GM12801 (cell line): Measurements from ENCODE around the gene SDC3.

ENCODE experiments used
- TF ChIP-seq, protein P1 (sequence below): IDR thresholded peaks from one replicate; pipeline ENCODE4 v1.5.1; 2011; ENCODE audit warnings: control low read depth; ENCODE audit not compliant: insufficient read length; ENCODE audit errors: extremely low read depth

SDC3 gene

DNA sequence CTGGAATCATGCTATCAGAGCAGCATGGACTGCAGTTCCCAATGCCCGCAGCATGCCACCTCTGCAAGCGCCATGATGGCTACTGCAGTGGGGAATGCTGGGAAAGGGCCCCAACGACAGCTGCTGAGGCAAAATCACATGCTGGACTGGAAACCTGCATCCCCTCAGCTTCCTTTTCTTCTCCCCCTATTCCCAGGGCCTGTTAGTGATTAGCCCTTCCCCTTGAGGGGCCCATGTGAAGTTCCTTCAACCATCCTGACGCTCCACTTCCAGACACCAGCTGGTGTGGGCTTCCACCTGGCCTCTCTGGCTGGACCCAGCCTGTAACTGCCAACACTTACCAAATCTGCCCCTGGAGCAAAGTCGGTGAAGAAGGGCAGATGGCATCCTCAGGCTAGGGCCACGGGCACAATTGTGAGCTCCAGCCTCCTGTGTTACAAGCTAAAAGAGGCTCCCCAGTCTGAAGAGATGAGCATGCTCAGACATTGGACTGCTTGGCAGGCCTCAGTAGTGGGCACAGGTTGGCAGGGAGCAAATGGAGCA, 22.1 kb upstream of the SDC3 start:
- TF ChIP-seq, protein P1, sequence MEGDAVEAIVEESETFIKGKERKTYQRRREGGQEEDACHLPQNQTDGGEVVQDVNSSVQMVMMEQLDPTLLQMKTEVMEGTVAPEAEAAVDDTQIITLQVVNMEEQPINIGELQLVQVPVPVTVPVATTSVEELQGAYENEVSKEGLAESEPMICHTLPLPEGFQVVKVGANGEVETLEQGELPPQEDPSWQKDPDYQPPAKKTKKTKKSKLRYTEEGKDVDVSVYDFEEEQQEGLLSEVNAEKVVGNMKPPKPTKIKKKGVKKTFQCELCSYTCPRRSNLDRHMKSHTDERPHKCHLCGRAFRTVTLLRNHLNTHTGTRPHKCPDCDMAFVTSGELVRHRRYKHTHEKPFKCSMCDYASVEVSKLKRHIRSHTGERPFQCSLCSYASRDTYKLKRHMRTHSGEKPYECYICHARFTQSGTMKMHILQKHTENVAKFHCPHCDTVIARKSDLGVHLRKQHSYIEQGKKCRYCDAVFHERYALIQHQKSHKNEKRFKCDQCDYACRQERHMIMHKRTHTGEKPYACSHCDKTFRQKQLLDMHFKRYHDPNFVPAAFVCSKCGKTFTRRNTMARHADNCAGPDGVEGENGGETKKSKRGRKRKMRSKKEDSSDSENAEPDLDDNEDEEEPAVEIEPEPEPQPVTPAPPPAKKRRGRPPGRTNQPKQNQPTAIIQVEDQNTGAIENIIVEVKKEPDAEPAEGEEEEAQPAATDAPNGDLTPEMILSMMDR = no peak

DNA sequence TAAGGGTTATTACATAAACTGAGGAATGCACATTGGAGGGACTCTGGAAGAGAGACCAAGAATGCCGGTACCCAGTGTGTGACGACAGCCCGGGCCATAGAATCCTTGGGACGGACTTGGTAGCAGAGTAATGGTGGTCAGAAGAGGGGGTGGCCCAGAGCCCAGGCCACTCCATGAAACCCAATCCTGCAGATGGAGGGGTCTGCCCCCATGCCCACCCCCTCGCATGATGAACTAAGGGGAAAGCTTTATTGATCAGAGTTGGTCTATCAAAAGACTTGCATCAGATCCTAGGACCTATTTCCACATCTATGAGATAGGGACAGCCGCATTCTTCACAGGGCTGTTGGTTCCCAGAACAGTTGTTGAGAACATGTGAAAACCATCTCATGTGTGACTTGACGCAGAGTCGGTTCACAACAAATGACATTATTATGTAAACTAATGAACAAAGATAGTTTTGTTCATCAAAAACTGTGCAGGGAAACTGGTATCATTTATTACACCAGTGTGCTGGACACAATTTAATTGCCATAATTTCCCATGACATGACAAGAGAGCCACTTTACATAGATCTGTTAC, 21.5 kb upstream of the SDC3 start:
- TF ChIP-seq, protein P1 = no peak

- TF ChIP-seq, protein P1 = no peak
Observed at GRCh38 chr1:30929135-30929889, 20.8 kb upstream of the SDC3 start.

- TF ChIP-seq, protein P1 = no peak
Observed at GRCh38 chr1:30928789-30929134, 20.2 kb upstream of the SDC3 start.

DNA sequence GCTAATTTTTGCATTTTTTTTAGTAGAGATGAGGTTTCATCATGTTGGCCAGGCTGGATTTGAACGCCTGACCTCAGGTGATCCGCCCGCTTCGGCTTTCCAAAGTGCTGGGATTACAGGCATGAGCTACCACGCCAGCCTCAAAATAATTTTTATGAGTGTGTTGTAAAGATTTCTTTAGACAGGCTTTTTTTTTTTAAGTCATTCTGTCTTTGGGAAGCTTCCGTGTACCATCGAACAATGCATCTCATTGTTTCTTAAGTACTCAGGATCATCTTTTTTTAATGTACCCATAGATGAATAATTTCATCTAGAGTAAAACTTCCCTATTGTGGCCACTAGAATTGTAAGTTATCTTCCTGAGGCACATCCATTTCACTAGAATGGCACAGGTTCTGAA, 19.6 kb upstream of the SDC3 start:
- TF ChIP-seq, protein P1 = no peak

GRCh38 chr1:30927448-30927847, 18.9 kb upstream of the SDC3 start:
- TF ChIP-seq, protein P1 = no peak

- TF ChIP-seq, protein P1 = no peak
Observed at GRCh38 chr1:30923597-30923996, 15.0 kb upstream of the SDC3 start.
